ENCODE measurements around the gene GPR37L1. TPM values are rescaled to one million over a fixed set of nuclear protein-coding genes. Genes with fewer than 3 reads are reported as not detected.

Gene GPR37L1
- total and polyA plus RNA-seq, 10 of the 15 experiments (the other 5 are each of a cell fraction or from before 2014, with no cell fraction given): under 0.01 to 0.08 (median 0.02) TPM; not detected in 5

GRCh38 chr1:202181586-202181985 lies 58.9 kb downstream of the GPR37L1 start:
- Histone ChIP-seq H3K27ac (ENCODE audit: control insufficient read depth, insufficient read depth) (no peak overlapping the region), H3K79me2 (ENCODE audit: control insufficient read depth, insufficient read depth, low read length) (no peaks in the 10 kb centered on the region), H3K9ac (ENCODE audit: control insufficient read depth, insufficient read depth, low read length) (no peak overlapping the region), H4K20me1 (ENCODE audit: control insufficient read depth, insufficient read depth) (no peaks in the 10 kb centered on the region), H3K4me1 (ENCODE audit: control insufficient read depth, insufficient read depth, low read length) (no peaks in the 10 kb centered on the region; the same call in 1 of the 2 replicates), H3K9me3 (replicated peaks; ENCODE audit: control insufficient read depth, insufficient read depth, low read length) (no peaks in the 10 kb centered on the region), H3K4me3 (no peak overlapping the region), H3K27me3 (replicated peaks in 1 of 2; ENCODE audit: control insufficient read depth in 2 of 2, insufficient read depth in 2 of 2, low read length in 1 of 2) (peaks cover 0 to 3% of the 10 kb centered on the region in 2 experiments; a peak in 2 of 4 replicates), H3K36me3 (ENCODE audit: control insufficient read depth in 2 of 2, insufficient read depth in 2 of 2, low read length in 1 of 2) (no peaks in the 10 kb centered on the region), H2AFZ (ENCODE audit: control insufficient read depth, low read depth, low read length) (no peak overlapping the region), H3K4me2 (ENCODE audit: control insufficient read depth, insufficient read depth) (no peak overlapping the region)
- ATAC-seq (no peak), FAIRE-seq (no peak), DNase-seq (ENCODE audit: low read depth, low spot score) (no peak)
- ChIA-PET POLR2A (interaction anchor here (0.6 kb wide), 1 partner anchor 353 kb away, joined by 5 read pairs; no protein-coding TSS in a partner anchor), SMC1A (ENCODE audit: uncharacterized antibody, unreplicated experiment) (no interaction called here), CTCF (interaction anchor here (1.3 to 12.4 kb wide), 6 partner anchors 8 to 134 kb away, joined by 3 to 171 read pairs (median 19); partner anchors contain the start of genes LGR6 and PTPN7), RAD21 (ENCODE audit: unreplicated experiment) (no interaction called here)
- TF ChIP-seq, protein P1, sequence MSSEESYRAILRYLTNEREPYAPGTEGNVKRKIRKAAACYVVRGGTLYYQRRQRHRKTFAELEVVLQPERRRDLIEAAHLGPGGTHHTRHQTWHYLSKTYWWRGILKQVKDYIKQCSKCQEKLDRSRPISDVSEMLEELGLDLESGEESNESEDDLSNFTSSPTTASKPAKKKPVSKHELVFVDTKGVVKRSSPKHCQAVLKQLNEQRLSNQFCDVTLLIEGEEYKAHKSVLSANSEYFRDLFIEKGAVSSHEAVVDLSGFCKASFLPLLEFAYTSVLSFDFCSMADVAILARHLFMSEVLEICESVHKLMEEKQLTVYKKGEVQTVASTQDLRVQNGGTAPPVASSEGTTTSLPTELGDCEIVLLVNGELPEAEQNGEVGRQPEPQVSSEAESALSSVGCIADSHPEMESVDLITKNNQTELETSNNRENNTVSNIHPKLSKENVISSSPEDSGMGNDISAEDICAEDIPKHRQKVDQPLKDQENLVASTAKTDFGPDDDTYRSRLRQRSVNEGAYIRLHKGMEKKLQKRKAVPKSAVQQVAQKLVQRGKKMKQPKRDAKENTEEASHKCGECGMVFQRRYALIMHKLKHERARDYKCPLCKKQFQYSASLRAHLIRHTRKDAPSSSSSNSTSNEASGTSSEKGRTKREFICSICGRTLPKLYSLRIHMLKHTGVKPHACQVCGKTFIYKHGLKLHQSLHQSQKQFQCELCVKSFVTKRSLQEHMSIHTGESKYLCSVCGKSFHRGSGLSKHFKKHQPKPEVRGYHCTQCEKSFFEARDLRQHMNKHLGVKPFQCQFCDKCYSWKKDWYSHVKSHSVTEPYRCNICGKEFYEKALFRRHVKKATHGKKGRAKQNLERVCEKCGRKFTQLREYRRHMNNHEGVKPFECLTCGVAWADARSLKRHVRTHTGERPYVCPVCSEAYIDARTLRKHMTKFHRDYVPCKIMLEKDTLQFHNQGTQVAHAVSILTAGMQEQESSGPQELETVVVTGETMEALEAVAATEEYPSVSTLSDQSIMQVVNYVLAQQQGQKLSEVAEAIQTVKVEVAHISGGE (CRISPR knock-in tag; IDR thresholded peaks at IDR 0.05): no peak
- no peak for TF ChIP-seq NFYB (IDR thresholded peaks at IDR 0.05; ENCODE audit: insufficient read depth, low read depth, low read length)
- TF ChIP-seq CHD1 (IDR thresholded peaks at IDR 0.05; ENCODE audit: low read depth, low read length): no peak
- TF ChIP-seq ZNF384 (IDR thresholded peaks at IDR 0.05; ENCODE audit: borderline replicate concordance, low read depth, low read length): no peak
- TF ChIP-seq KLF5 (IDR thresholded peaks at IDR 0.05; ENCODE audit: partially characterized antibody): no peak
- no peak for TF ChIP-seq WRNIP1 (IDR thresholded peaks at IDR 0.05; ENCODE audit: borderline replicate concordance, low read depth, low read length)
- no peak for TF ChIP-seq ZNF274 (IDR thresholded peaks at IDR 0.05; ENCODE audit: insufficient read depth, insufficient read length)
- TF ChIP-seq MLLT1 (IDR thresholded peaks at IDR 0.05): no peak
- 44% methylated on average over 7 of the region's 7 CpGs for WGBS (ENCODE audit: insufficient coverage, insufficient replicate concordance, low lambda C conversion rate, missing lambda C conversion rate)
- in situ Hi-C loops (cut with MboI) (no loop called here), intact Hi-C loops (cut with micrococcal nuclease; ENCODE audit: unreplicated experiment) (no loop called here)
- no TSS peak for BruUV-seq (replicated peaks)
